Fibroblast of the aortic adventitia (primary cell): Measurements from ENCODE around the gene GJD3. TPM values are rescaled to one million over a fixed set of nuclear protein-coding genes. Genes with fewer than 3 reads are reported as not detected.
A peak's percentile ranks its signal among the peaks of the same experiment; 100 is the strongest.

ENCODE experiments used
- DNase-seq: peaks from one replicate; pipeline ENCODE4 v3.0.0-alpha.2; 2010; ENCODE audit warnings: low read depth
- H3K4me3 ChIP-seq: 2 replicates; pipeline ENCODE4 v1.5.1; 2011; ENCODE audit warnings: low read depth, mild to moderate bottlenecking, control low read depth, low read length, moderate library complexity
- CTCF ChIP-seq: IDR thresholded peaks from 2 replicates; pipeline ENCODE4 v1.5.1; 2011; ENCODE audit warnings: mild to moderate bottlenecking, low read length, control low read depth, inconsistent platforms; ENCODE audit not compliant: insufficient read depth
- total RNA-seq: library from RNA; depleted of rRNA; stranded (reverse); fragments of >200 nt; gene quantifications from 2 replicates; pipeline ENCODE4 v1.2.3, GENCODE V29; 2012; ENCODE audit warnings: low replicate concordance

The GJD3 gene
- total RNA-seq, 1 donor, result not detected

GRCh38 chr17:40349895-40350688, 14.4 kb downstream of the GJD3 start:
- no peak for TF ChIP-seq CTCF

GRCh38 chr17:40349477-40349894, 15.1 kb downstream of the GJD3 start:
- H3K4me3 ChIP-seq, result no peak overlapping the region
- TF ChIP-seq CTCF, result no peak
- no peak for DNase-seq

More at GRCh38 chr17:40349895-40350688, 14.4 kb downstream of the GJD3 start:
- peak overlapping the region; percentile 9 for H3K4me3 ChIP-seq
- peak; percentile 82 for DNase-seq

GRCh38 chr17:40348562-40349476, 15.7 kb downstream of the GJD3 start:
- no peak overlapping the region for H3K4me3 ChIP-seq
- no peak for DNase-seq

DNA sequence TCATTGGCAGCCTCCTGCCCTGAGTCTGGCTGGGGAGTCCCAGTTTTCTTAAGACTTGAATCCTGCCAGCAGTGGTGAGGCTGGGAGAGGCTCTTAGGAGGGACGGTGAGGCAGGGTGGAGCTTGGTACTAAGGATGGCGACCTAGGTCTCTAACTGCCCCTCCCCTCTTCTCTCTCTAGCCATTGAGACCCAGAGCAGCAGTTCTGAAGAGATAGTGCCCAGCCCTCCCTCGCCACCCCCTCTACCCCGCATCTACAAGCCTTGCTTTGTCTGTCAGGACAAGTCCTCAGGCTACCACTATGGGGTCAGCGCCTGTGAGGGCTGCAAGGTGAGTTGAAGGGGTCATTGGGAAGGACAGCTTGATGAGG, 16.4 kb downstream of the GJD3 start:
- TF ChIP-seq CTCF, result no peak
- no peak for DNase-seq
- no peak overlapping the region for H3K4me3 ChIP-seq

More at GRCh38 chr17:40348562-40349476, 15.7 kb downstream of the GJD3 start:
- no peak for TF ChIP-seq CTCF

- peak overlapping the region; percentile 9 for H3K4me3 ChIP-seq
- no peak for DNase-seq
- no peak for TF ChIP-seq CTCF
These were observed 17.0 kb downstream of the GJD3 start for GRCh38 chr17:40347319-40348135.

GRCh38 chr17:40346765-40347158, 17.8 kb downstream of the GJD3 start:
- peak overlapping the region; percentile 25 for H3K4me3 ChIP-seq
- no peak for TF ChIP-seq CTCF
- DNase-seq, result no peak
